DMS153 (cell line): ENCODE measurements around the gene SNRNP25.
A peak's percentile ranks its signal among the peaks of the same experiment; 100 is the strongest.
"Not testable (repeated sequence)": the region's sequence is repeated elsewhere in the genome, so short reads cannot be mapped to it uniquely, and the experiment has no call there.

Experiments used
- DNase-seq: peaks from one replicate; lab custom pipeline; 2025; lab: John Stamatoyannopoulos, UW

SNRNP25 gene

DNA sequence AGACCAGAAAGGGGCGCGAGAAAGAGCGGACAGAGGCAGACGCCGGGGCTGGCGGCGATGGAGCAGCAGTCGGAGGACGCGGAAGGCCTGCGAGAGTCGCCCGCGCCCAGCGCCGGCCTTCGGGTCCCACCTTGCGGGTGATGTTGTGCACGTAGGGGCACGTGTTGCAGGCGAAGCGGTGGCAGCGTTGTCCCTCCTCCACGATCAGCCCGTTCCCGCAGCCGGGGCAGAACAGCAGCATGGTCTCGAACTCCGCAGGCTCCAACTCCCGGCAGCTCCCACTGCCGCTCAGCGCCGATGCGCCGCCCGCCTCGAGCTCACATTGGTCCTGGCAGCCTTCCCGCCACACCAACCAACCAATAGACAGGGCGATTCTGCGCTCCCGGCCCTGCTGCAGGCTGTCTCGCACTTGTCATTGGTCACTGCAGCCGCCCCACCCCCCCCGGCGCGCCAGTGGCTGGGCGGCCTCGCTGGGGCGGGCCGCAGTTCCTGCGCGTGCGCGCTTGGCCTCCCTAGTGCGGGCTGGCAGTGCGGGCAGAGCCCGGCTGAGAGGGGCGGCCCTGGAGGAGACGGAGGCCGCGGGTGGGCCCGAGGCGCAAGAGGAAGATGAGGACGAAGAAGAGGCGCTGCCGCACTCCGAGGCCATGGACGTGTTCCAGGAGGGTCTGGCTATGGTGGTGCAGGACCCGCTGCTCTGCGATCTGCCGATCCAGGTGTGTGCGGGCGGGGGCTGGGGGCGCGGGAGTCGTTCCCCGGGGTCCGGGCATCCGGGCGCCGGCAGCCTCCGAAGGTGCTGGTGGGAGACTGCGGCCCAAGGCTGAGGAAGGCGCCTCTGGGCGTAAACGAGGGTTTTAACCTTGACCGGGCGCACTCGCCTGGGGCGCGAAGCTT is at the start of gene SNRNP25, which contains the start of gene POLR3K:
TSS of gene SNRNP25 (plus strand) at position 483 of the 891 bp plus-strand sequence. CDS start at position 672, 189 bp downstream.
TSS of gene POLR3K (minus strand) at position 263 of the 891 bp plus-strand sequence. CDS start at position 241, 22 bp downstream.
- DNase-seq = peak; percentile 96

GRCh38 chr16:9903-10665 is 43.5 kb upstream of the SNRNP25 start:
- DNase-seq = no peak

DNA sequence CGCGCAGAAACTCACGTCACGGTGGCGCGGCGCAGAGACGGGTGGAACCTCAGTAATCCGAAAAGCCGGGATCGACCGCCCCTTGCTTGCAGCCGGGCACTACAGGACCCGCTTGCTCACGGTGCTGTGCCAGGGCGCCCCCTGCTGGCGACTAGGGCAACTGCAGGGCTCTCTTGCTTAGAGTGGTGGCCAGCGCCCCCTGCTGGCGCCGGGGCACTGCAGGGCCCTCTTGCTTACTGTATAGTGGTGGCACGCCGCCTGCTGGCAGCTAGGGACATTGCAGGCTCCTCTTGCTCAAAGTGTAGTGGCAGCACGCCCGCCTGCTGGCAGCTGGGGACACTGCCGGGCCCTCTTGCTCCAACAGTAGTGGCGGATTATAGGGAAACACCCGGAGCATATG is 42.9 kb upstream of the SNRNP25 start:
- DNase-seq = peak; percentile 87

DNA sequence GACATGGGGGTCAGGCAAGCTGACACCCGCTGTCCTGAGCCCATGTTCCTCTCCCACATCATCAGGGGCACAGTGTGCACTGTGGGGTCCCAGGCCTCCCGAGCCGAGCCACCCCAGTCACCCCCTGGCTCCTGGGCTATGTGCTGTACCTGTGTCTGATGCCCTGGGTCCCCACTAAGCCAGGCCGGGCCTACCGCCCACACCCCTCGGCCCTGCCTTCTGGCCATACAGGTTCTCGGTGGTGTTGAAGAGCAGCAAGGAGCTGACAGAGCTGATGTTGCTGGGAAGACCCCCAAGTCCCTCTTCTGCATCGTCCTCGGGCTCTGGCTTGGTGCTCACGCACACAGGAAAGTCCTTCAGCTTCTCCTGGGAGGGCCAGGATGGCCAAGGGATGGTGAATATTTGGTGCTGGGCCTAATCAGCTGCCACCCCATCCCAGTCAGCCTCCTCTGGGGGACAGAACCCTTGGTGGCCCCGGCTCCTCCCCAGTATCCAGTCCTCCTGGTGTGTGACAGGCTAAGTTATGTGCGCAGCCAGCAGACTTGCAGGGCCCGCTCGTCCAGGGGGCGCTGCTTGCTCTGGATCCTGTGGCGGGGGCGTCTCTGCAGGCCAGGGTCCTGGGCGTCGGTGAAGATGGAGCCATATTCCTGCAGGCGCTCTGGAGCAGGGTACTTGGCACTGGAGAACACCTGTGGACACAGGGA is 36.4 kb upstream of the SNRNP25 start:
- not testable (repeated sequence) for DNase-seq

DNA sequence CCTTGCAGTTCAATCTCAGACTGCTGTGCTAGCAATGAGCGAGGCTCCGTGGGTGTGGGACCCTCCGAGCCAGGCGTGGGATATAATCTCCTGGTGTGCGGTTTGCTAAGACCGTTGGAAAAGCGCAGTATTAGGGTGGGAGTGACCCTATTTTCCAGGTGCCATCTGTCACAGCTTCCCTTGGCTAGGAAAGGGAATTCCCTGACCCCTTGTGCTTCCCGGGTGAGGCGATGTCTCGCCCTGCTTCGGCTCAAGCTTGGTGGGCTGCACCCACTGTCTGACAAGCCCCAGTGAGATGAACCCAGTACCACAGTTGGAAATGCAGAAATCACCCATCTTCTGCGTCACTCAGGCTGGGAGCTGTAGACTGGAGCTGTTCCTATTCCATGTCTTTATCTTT is 32.7 kb upstream of the SNRNP25 start:
- not testable (repeated sequence) for DNase-seq

- DNase-seq = not testable (repeated sequence)
These were observed 29.5 kb upstream of the SNRNP25 start for GRCh38 chr16:24151-24550.

DNA sequence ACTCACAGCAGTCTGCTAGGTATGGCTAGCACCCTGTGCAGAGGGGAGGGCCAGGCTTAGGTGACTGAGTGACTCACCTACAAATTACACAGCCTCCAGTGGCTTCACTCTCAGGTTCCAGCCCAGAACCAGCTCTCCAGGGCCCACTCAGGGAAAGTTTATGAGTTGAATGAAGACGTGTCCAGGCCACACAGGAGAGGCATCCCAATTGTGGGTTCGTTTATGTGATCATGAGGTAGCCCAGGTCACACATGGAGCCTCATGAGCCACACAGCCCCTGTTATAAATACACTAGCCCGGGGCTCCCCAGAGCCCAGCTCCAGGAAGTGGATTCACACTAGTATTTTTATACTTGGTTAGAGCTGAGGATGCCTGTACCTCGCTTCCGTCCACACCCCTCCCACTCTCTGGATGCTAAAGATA is 27.7 kb upstream of the SNRNP25 start:
- not testable (repeated sequence) for DNase-seq

DNA sequence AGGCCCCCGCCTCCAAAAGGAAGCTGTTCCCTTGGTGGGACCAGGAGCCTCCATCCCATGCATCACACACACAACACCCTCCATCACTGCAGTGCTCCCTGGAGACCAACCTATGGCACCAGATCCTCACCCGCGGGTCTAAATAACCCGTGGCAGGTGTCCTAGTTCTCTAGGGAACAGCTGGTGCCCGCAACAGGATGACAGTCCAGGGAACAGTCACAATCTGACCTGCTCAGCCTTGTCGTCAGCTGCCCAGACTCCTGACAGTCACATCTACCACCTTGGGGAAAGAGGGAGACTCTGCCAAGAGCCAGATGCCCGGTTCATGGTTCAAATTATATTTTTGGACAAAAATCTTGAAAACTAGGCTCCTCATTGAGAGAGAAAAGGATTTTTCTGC is 23.0 kb upstream of the SNRNP25 start:
- not testable (repeated sequence) for DNase-seq

- DNase-seq = not testable (repeated sequence)
These were observed 20.3 kb upstream of the SNRNP25 start for GRCh38 chr16:33154-33876.

DNA sequence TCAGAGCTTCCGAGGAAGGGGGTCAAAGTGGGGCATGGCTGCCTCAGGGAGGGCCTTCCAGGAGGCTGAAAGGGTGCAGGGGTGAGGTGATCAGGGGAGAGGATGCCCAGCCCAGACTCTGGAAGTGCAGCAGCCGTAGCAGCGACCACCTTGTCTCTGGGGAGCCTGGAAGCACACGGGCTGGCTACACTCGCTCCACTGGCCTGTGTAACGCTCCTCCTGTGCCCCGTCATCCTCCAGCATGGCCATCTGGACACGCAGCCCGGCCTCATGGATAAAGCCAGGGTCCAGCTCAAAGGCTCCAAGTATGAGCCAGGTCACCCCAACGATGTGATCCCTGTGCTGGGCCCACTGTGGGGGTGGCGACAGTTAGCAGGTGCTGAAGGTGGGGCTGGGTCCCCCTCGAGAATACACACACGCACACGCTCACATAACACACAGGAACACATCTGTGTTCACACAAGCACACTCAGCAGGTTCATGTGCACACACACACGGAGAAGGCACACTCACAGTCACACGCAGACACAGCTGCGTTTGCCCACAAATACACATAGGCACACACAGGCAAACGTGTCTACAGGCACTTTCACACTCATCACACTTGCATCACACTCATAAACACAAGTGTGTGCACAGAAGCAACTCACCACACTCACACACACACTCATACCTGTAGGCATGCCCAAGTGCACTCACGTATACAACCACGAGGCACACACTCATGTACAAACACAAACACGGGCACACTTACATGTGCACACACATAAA is 19.6 kb upstream of the SNRNP25 start:
- DNase-seq = no peak

GRCh38 chr16:34648-34987 is 19.0 kb upstream of the SNRNP25 start:
- DNase-seq = no peak

- DNase-seq = no peak
These were observed 18.5 kb upstream of the SNRNP25 start for GRCh38 chr16:35011-35677.

DNA sequence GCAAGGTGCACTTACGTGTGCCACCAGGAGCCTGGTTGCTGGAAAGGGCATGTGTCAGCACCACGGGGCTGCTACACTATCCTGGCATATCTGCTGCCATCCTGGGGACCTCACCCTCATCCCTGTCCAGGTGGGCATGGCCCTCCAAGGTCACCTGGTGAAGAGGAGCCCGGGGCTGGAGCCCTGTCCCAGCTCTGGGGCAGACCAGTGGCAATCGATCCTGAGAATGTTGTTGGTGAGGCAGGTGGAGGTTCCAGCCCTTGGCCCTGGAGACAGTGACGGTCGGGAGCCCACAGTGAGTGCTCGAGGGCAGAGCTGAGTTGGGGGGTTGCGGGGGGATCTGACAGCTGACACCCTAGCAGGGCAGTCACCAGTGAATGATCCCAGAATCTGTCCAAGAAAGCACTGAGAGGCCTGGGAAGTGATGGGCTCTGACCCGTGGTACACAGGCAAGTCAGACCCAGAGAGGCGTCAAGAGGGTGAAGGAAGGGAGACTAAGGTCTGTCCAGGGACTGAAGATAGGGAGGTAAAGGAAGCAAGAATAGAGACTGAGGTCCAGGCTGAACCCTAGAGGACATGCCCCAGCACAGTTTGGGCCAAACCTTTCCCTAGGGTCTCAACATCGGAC is 17.8 kb upstream of the SNRNP25 start:
- DNase-seq = no peak

- no peak for DNase-seq
These were observed 17.2 kb upstream of the SNRNP25 start for GRCh38 chr16:36336-36984.

DNA sequence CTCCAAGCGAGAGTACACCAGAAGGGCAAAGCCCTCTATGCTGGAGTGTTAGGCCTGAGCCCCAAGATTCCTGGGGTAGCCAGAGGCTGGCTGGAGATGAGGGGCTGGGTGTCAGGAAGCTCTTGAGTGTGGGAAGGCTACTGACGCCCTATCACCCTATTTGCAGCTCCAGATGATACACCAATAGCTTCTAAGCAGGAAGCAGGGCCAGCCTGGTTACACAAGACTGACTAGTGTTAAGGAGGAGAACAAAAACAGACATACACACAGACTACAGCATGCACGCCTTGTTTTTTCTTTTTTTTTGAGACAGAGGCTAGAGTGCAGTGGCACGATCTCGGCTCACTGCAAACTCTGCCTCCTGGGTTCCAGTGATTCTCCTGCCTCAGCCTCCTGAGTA is 16.1 kb upstream of the SNRNP25 start:
- no peak for DNase-seq

GRCh38 chr16:38206-38605 is 15.4 kb upstream of the SNRNP25 start:
- DNase-seq = not testable (repeated sequence)

- peak; percentile 62 for DNase-seq
These were observed 14.4 kb upstream of the SNRNP25 start for GRCh38 chr16:38941-39892.

DNA sequence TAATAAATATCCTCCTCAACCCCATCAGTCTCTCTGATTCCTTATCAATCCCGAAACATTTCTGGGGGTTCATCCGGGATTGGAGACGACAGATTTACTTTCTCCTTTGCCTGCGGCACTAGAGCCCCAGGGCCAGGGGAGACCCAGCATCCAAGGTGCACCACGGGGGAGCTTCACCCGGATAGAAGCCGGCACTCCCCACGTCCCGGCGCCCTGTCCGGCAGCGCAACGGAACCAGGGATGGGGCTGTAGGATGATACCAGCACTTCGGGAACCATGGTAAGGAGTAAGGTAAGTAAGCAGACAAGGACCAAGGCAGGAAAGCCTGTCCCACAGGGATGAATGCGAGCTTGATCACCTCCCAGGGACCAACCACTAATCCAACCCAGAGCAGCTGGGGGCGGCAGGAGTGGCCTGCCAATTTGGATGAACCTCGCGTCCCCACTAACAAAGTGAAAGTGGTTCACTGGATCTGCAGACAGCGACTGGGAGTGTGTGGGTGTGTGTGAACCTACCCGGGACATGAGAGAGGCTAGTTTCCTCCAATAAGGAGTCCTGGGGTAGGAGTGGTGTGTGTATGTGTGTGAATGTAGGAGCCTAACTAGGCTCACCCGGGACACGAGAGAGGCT is 12.1 kb upstream of the SNRNP25 start:
- DNase-seq = no peak
